ENCODE data around the gene EIF5AL1.
"Not testable (repeated sequence)": the region's sequence is repeated elsewhere in the genome, so short reads cannot be mapped to it uniquely, and the experiment has no call there.

The EIF5AL1 gene

GRCh38 chr10:79511891-79512583 is at the start of gene EIF5AL1:
EIF5AL1 (plus strand) TSS chr10:79512533; CDS start chr10:79512650, 117 bp downstream.
- DNase-seq (ENCODE audit: low spot score), result not testable (repeated sequence)

GRCh38 chr10:79463578-79464496 is 48.5 kb upstream of the EIF5AL1 start:
- DNase-seq (ENCODE audit: low spot score), result no peak

- no peak for DNase-seq (ENCODE audit: low spot score)
These were observed 47.0 kb upstream of the EIF5AL1 start for GRCh38 chr10:79465341-79465740.

- DNase-seq (ENCODE audit: low spot score), result no peak
These were observed 44.2 kb upstream of the EIF5AL1 start for GRCh38 chr10:79468015-79468560.

GRCh38 chr10:79468841-79469585 is 43.3 kb upstream of the EIF5AL1 start:
- DNase-seq (ENCODE audit: low spot score), result no peak

- no peak for DNase-seq (ENCODE audit: low spot score)
These were observed 42.2 kb upstream of the EIF5AL1 start for GRCh38 chr10:79470096-79470495.

GRCh38 chr10:79471776-79472175 is 40.6 kb upstream of the EIF5AL1 start:
- DNase-seq (ENCODE audit: low spot score), result no peak

- no peak for DNase-seq (ENCODE audit: low spot score)
These were observed 39.9 kb upstream of the EIF5AL1 start for GRCh38 chr10:79472449-79472848.

GRCh38 chr10:79472951-79473350 is 39.4 kb upstream of the EIF5AL1 start:
- DNase-seq (ENCODE audit: low spot score), result no peak

GRCh38 chr10:79473496-79474095 is 38.7 kb upstream of the EIF5AL1 start:
- no peak for DNase-seq (ENCODE audit: low spot score)

- DNase-seq (ENCODE audit: low spot score), result no peak
These were observed 37.1 kb upstream of the EIF5AL1 start for GRCh38 chr10:79475119-79475653.

- no peak for DNase-seq (ENCODE audit: low spot score)
These were observed 36.5 kb upstream of the EIF5AL1 start for GRCh38 chr10:79475877-79476276.

- DNase-seq (ENCODE audit: low spot score), result no peak
These were observed 35.7 kb upstream of the EIF5AL1 start for GRCh38 chr10:79476645-79477044.

- DNase-seq (ENCODE audit: low spot score), result no peak
These were observed 34.9 kb upstream of the EIF5AL1 start for GRCh38 chr10:79477456-79477855.

- no peak for DNase-seq (ENCODE audit: low spot score)
These were observed 32.9 kb upstream of the EIF5AL1 start for GRCh38 chr10:79479283-79479909.

GRCh38 chr10:79482304-79482703 is 30.0 kb upstream of the EIF5AL1 start:
- DNase-seq (ENCODE audit: low spot score), result no peak

- no peak for DNase-seq (ENCODE audit: low spot score)
These were observed 29.6 kb upstream of the EIF5AL1 start for GRCh38 chr10:79482741-79483140.

- no peak for DNase-seq (ENCODE audit: low spot score)
These were observed 29.0 kb upstream of the EIF5AL1 start for GRCh38 chr10:79483299-79483698.

- DNase-seq (ENCODE audit: low spot score), result no peak
These were observed 28.4 kb upstream of the EIF5AL1 start for GRCh38 chr10:79483948-79484347.

- no peak for DNase-seq (ENCODE audit: low spot score)
These were observed 27.9 kb upstream of the EIF5AL1 start for GRCh38 chr10:79484476-79484875.

Data from SW480 (cell line).